ENCODE measurements around the gene PHF24.

The PHF24 gene

DNA sequence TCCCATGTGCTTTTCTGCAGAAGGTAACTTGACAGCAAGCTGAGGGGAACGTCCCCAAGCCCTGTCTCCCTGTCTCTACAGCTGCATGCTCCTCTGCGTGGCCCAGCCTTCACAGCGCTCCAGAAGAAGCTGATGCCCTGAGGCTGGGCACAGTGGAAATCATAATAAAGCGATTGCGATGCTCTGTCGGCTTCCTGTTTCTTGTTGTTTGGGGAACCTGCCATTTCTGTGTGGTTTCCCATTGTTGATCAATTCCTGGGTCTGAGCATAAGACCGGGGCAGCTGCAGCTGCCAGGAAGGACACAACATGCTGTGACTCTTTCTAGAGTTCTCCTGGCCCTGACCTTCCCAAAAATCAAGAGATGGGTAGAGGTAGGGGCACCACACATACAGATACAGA is 24.3 kb downstream of the PHF24 start:
- DNase-seq (ENCODE audit: low read depth in 3 of 3, low spot score in 1 of 3), result no peak

DNA sequence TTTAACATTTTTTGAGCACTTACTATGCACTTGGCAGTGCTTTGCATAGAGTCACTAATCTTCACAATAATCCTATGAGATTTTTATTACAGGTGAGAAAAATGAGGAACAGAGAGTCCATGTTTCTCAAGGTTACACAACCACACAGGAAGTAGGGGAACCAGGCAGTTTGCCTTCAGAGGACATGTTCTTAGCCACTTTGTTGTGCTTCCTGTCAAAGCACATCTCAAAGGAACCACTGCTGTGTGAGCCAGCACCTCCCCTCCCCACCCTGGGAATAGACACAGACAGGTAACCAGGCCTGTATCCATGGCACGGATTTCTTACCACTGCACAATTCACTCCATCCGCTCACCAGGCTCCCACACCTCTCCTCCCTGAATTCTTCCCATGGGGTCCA is 25.1 kb downstream of the PHF24 start:
- DNase-seq (ENCODE audit: low read depth in 3 of 3, low spot score in 1 of 3), result no peak

GRCh38 chr9:34984049-34984448 is 26.0 kb downstream of the PHF24 start:
- no peak for DNase-seq (ENCODE audit: low read depth in 3 of 3, low spot score in 1 of 3)

GRCh38 chr9:34985311-34985899 is 27.3 kb downstream of the PHF24 start:
- DNase-seq (ENCODE audit: low read depth in 3 of 3, low spot score in 1 of 3), result peak in 1 of 3 donors; percentile 42

- no peak for DNase-seq (ENCODE audit: low read depth in 3 of 3, low spot score in 1 of 3)
These were observed 28.5 kb downstream of the PHF24 start for GRCh38 chr9:34986540-34987047.

- DNase-seq (ENCODE audit: low read depth in 3 of 3, low spot score in 1 of 3), result no peak
These were observed 29.2 kb downstream of the PHF24 start for GRCh38 chr9:34987160-34987901.

- no peak for DNase-seq (ENCODE audit: low read depth in 3 of 3, low spot score in 1 of 3)
These were observed 30.3 kb downstream of the PHF24 start for GRCh38 chr9:34988218-34989002.

GRCh38 chr9:34989003-34989945 is 31.2 kb downstream of the PHF24 start, which contains the start of gene DNAJB5:
Gene DNAJB5 (plus strand): TSS chr9:34989745. CDS start chr9:34990631, 886 bp downstream.
- DNase-seq (ENCODE audit: low read depth in 3 of 3, low spot score in 1 of 3), result peak; percentile 93 to 94 (median 94)

DNA sequence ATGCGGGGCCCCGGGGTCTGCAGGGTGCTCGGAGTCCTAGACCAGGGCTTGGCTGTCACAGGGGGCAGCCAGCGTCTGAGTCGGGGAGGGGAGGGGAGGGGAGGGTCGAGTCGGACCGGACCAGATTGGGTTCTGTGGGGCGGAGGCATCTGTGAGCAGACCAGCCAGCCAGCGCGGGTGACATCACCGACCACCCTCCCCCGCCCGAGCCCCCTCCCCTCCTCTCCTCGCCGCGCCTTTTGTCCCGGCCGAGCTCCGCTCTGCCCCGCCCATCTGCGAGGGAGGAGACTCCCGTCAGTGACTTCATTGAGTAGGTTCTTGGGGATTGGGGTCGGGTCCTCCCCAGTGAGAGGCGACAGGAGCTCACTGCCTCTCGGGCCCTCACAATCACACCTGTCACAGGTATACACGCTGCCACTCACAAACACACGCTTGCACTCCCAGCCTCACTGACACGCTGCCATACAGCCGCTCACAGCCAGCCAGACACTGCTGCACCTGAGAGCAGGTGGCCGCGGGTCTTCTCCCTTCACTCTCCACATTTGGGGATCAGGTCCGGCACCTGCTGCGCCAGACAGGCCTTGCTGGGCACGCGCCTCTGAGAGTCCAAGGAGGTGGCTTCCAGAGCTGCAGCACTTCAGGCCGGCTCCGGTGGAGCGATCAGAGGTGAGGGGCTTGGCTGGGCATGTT is 32.0 kb downstream of the PHF24 start:
- DNase-seq (ENCODE audit: low read depth in 3 of 3, low spot score in 1 of 3), result peak in 1 of 3 donors; percentile 31

DNA sequence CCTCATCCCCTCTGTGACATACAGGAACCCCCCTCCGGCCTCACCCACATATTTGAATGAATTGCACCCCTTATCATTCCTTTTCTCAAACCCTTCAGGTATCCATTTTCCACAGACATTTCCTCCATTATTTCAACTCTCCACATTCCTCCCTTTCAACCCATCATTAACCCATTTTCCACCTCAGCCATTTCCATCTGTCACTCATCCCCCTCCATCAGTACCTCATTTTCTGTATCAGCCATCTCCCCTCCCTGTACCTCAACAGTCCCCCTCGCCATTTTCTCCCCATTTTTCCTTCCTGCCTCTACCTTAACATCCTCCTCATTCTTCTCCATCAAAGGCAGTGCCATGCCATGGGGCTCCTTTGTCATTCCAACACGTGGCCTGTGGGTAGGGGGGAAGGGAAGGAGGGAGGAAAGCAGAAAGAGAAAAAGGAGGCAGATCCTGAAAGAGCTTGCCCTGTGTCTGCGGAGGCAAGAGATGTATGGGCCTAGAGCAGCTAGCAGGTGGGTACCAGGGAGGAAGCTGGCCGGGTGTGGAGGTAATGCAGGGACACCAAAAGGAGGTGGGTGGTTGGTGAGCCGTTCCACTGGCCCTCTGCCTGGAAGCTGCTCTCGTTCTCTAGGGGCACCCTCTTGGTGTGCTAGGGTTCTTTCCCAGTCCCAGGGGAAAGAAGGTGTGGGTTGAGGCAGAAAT is 33.0 kb downstream of the PHF24 start:
- no peak for DNase-seq (ENCODE audit: low read depth in 3 of 3, low spot score in 1 of 3)

DNA sequence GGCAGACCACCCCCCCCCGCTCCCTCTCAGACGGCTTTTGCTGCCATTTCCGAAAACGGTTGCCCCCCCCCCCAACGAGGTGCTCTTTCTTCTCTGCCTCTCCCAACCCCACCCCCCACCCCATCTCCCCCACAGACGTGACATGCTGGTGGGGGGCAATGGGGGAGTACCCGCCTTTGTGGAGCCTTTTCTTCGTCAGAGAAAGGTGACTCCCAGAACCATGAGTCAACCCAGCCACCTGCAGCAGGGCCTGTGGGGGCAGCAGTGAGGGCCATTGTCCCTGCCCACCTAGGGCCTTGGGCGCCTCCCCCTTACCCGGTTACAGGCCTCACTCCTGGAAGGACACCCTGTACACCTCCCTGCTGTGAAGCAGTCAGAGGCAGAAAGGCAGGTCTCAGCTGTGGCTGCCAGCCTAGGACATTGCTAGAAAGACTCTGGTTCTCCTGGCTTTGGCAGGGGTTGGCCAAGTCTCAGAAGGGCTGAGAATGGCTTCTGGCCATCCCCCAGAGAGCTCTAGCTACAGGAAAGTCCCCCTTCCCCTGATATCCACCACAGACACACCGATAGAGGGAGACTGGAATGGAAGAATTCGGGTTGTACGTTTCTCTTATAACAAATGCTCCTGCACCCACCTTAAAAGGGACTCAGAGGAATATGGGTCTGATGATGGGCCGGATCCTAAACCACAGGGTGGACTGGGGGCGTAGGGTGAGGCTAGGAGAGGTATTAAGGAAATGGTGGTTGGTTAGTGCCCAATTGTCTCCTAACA is 33.7 kb downstream of the PHF24 start:
- DNase-seq (ENCODE audit: low read depth in 3 of 3, low spot score in 1 of 3), result no peak

DNA sequence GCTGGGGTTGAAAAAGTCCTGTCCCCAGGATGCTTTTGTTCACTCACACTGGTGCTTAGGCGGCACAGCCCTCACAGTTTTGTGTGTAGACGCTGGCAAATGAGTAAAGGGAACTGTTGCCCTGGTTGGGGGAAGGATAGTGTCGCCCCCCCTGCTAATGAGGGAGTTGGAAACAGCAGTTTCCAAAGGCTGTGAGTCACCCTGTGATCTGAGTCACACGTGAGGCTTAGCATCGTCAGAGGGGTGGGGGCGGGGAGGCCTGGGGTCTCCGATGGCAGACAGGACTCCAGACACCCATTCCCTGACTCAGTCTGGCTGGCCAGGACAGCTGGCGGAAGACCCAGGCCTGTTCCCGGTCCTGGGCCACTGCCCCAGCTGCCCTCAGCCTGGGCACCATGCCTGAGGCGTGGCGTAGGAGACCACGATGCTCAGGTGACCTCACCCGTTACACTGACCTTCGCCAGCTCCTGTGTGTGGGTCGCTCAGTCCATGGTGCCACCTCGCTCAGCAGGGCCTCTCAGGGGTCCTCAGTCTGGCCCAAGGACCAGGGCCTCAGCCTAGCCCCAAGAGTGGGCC is 34.4 kb downstream of the PHF24 start:
- peak in 1 of 3 donors; percentile 36 for DNase-seq (ENCODE audit: low read depth in 3 of 3, low spot score in 1 of 3)

- no peak for DNase-seq (ENCODE audit: low read depth in 3 of 3, low spot score in 1 of 3)
These were observed 35.6 kb downstream of the PHF24 start for GRCh38 chr9:34993502-34994259.

DNA sequence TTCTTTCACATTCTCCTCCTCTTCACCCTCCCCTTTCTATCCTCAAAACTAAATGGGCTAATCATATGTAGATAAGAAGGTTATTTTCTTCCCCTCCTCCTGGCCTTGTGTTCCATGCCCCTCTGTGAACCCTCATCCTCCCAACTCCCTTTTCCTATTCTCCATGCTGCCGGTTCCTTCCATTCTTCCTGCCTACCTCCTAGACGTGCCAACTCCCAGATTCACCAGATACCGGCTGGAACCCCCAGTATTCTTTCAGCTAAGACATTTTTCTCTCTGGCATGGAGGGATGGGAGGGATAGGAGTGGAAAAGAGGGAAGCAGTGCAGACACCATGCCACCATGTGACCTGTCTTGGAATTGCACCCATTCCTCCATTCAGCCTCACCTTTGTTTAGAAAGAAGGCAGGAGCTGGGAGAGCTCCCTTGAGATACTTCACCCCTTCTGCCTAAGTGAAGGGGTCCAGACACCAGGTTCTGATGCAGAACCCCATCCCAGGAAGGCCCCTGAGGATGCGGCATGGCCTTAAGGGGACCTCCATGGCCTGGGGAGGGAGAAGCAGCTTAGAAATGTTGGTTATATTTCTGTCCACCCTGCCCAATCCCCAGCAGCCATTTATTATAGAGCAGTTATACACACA is 36.3 kb downstream of the PHF24 start:
- no peak for DNase-seq (ENCODE audit: low read depth in 3 of 3, low spot score in 1 of 3)

- DNase-seq (ENCODE audit: low read depth in 3 of 3, low spot score in 1 of 3), result no peak
These were observed 37.0 kb downstream of the PHF24 start for GRCh38 chr9:34994900-34995669.

GRCh38 chr9:34995670-34996060 is 37.6 kb downstream of the PHF24 start:
- no peak for DNase-seq (ENCODE audit: low read depth in 3 of 3, low spot score in 1 of 3)
